ENCODE data around the gene LRRK1.

LRRK1 gene

GRCh38 chr15:101027273-101027901, 108.2 kb downstream of the LRRK1 start:
- no peaks in the 10 kb centered on the region for H3K9me3 ChIP-seq (ENCODE audit: insufficient read depth, low read length)
- no peak overlapping the region for H2AFZ ChIP-seq (ENCODE audit: low read depth, low read length)
- H3K9ac ChIP-seq (ENCODE audit: low read length): no peak overlapping the region
- peaks cover 3% of the 10 kb centered on the region; the same call in 1 of the 2 replicates for H4K20me1 ChIP-seq (ENCODE audit: insufficient read depth, low read length)
- H3K27me3 ChIP-seq (ENCODE audit: low read depth, low read length): no peaks in the 10 kb centered on the region
- H3K79me2 ChIP-seq (ENCODE audit: low read length): no peaks in the 10 kb centered on the region
- H3K36me3 ChIP-seq (replicated peaks; ENCODE audit: low read depth, low read length): peaks cover 75% of the 10 kb centered on the region
- H3K4me3 ChIP-seq (ENCODE audit: low read length): no peak overlapping the region
- H3K4me1 ChIP-seq (ENCODE audit: low read length): no peaks in the 10 kb centered on the region
- TF ChIP-seq CTCF (IDR thresholded peaks at IDR 0.05; ENCODE audit: low read depth, low read length): no peak
- TF ChIP-seq EZH2phosphoT487 (IDR thresholded peaks at IDR 0.05; ENCODE audit: low read depth): no peak
- H3K27ac ChIP-seq (ENCODE audit: low read length): no peak overlapping the region
- no peak overlapping the region for H3K4me2 ChIP-seq (ENCODE audit: low read length)

- H3K36me3 ChIP-seq (replicated peaks; ENCODE audit: low read depth, low read length): peaks cover 81% of the 10 kb centered on the region
- H2AFZ ChIP-seq (ENCODE audit: low read depth, low read length): no peak overlapping the region
- H3K27ac ChIP-seq (ENCODE audit: low read length): no peak overlapping the region
- H3K9ac ChIP-seq (ENCODE audit: low read length): no peak overlapping the region
- H3K4me2 ChIP-seq (ENCODE audit: low read length): no peak overlapping the region
- H3K27me3 ChIP-seq (ENCODE audit: low read depth, low read length): no peaks in the 10 kb centered on the region
- no peak overlapping the region for H3K4me3 ChIP-seq (ENCODE audit: low read length)
- H4K20me1 ChIP-seq (ENCODE audit: insufficient read depth, low read length): peaks cover 3% of the 10 kb centered on the region; the same call in 1 of the 2 replicates
- H3K9me3 ChIP-seq (ENCODE audit: insufficient read depth, low read length): no peaks in the 10 kb centered on the region
- no peaks in the 10 kb centered on the region for H3K4me1 ChIP-seq (ENCODE audit: low read length)
- TF ChIP-seq EZH2phosphoT487 (IDR thresholded peaks at IDR 0.05; ENCODE audit: low read depth) (no peak), CTCF (IDR thresholded peaks at IDR 0.05; ENCODE audit: low read depth, low read length) (no peak)
- no peaks in the 10 kb centered on the region for H3K79me2 ChIP-seq (ENCODE audit: low read length)
Measured at GRCh38 chr15:101027920-101028319, 108.8 kb downstream of the LRRK1 start.

GRCh38 chr15:101028321-101028720, 109.2 kb downstream of the LRRK1 start:
- peaks cover 3% of the 10 kb centered on the region; the same call in 1 of the 2 replicates for H4K20me1 ChIP-seq (ENCODE audit: insufficient read depth, low read length)
- H3K9me3 ChIP-seq (ENCODE audit: insufficient read depth, low read length): no peaks in the 10 kb centered on the region
- TF ChIP-seq EZH2phosphoT487 (IDR thresholded peaks at IDR 0.05; ENCODE audit: low read depth) (no peak), CTCF (IDR thresholded peaks at IDR 0.05; ENCODE audit: low read depth, low read length) (no peak)
- no peak overlapping the region for H3K4me2 ChIP-seq (ENCODE audit: low read length)
- H3K4me3 ChIP-seq (ENCODE audit: low read length): no peak overlapping the region
- no peaks in the 10 kb centered on the region for H3K79me2 ChIP-seq (ENCODE audit: low read length)
- H3K36me3 ChIP-seq (replicated peaks; ENCODE audit: low read depth, low read length): peaks cover 85% of the 10 kb centered on the region
- H3K4me1 ChIP-seq (ENCODE audit: low read length): no peaks in the 10 kb centered on the region
- H3K9ac ChIP-seq (ENCODE audit: low read length): no peak overlapping the region
- no peak overlapping the region for H2AFZ ChIP-seq (ENCODE audit: low read depth, low read length)
- no peaks in the 10 kb centered on the region for H3K27me3 ChIP-seq (ENCODE audit: low read depth, low read length)
- no peak overlapping the region for H3K27ac ChIP-seq (ENCODE audit: low read length)

- no peaks in the 10 kb centered on the region for H3K9me3 ChIP-seq (ENCODE audit: insufficient read depth, low read length)
- TF ChIP-seq CTCF (IDR thresholded peaks at IDR 0.05; ENCODE audit: low read depth, low read length): no peak
- H3K9ac ChIP-seq (ENCODE audit: low read length): no peak overlapping the region
- no peak overlapping the region for H3K27ac ChIP-seq (ENCODE audit: low read length)
- no peaks in the 10 kb centered on the region for H3K27me3 ChIP-seq (ENCODE audit: low read depth, low read length)
- H3K4me2 ChIP-seq (ENCODE audit: low read length): no peak overlapping the region
- H2AFZ ChIP-seq (ENCODE audit: low read depth, low read length): no peak overlapping the region
- peaks cover 85% of the 10 kb centered on the region for H3K36me3 ChIP-seq (replicated peaks; ENCODE audit: low read depth, low read length)
- H3K4me1 ChIP-seq (ENCODE audit: low read length): no peaks in the 10 kb centered on the region
- no peak overlapping the region for H3K4me3 ChIP-seq (ENCODE audit: low read length)
- H3K79me2 ChIP-seq (ENCODE audit: low read length): no peaks in the 10 kb centered on the region
- peaks cover 3% of the 10 kb centered on the region; the same call in 1 of the 2 replicates for H4K20me1 ChIP-seq (ENCODE audit: insufficient read depth, low read length)
Measured at GRCh38 chr15:101028772-101029438, 109.7 kb downstream of the LRRK1 start.

All from OCI-LY3 (cell line).